Activated CD4-positive, alpha-beta T cell treated with anti-CD3 and anti-CD28 coated beads, Interleukin-2, amount 50 U/mL, for 24 hours (primary cell): ENCODE results near the gene CAMKMT.

Experiments used
- DNase-seq, 2 donors: peaks; one replicate each; pipeline ENCODE4 v3.0.0-alpha.2; 2020; ENCODE audit warnings: low read depth in 1 of 2, low spot score in 1 of 2

Gene CAMKMT

DNA sequence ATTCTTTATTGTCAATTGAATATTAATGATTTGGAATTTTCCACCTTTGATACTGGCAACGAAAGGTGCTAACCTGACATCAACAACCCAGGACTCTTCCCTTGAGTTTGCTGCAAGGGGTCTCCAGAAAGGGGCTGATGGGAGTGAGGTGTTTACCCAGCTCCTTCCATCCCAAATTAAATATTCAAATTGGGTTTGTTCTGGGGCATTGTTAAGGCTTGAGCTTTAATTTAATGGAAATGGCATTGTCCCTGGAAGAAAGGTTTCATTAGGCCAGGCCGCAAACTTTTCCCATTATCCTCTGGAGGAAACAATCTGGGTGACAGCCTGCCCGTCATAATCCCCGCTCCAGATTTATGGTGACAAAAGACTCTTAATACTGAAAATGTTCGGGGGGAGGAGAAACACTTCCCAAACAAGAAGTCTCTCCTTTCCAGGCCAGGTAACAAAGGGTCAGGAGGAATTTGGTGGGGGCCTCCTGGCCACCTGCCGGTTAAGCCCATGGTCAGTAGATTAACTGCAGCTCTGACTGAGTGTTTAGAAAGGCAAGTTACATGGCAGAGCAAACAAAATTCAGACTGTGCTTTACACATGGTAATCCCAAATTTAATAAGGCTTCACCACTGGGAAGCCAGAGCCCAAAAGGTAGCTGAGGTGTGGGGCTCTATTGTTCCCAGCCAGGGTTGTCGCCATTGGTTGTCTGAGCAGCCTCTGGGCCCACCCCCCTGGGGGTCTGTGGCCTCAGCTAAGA lies 428.4 kb downstream of the CAMKMT start:
- DNase-seq = no peak

DNA sequence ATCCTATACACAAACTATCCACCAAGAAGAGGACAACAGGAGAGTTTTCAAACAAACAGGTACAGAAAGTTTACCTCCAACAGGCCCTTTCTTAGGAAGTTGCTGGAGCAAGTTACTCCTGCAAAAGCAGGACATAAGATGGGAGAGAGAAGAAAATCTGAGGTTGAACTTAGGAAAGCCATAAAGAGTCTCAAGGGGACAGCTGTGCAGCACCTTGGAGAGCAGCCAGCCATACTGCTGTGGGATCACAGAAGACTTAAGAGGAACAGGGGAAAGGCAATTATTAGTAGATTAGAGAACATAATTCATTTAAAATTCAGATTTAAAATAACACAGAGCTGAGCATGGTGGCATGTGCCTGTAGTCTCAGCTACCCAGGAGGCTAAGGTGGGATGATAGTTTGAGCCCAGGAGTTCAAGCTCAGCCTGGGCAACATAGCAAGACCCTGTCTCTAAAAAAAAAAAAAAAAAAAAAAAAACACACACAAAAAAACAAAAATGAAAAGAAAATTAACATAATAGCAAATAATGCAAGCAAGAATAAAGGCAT lies 431.6 kb downstream of the CAMKMT start:
- DNase-seq = no peak

DNA sequence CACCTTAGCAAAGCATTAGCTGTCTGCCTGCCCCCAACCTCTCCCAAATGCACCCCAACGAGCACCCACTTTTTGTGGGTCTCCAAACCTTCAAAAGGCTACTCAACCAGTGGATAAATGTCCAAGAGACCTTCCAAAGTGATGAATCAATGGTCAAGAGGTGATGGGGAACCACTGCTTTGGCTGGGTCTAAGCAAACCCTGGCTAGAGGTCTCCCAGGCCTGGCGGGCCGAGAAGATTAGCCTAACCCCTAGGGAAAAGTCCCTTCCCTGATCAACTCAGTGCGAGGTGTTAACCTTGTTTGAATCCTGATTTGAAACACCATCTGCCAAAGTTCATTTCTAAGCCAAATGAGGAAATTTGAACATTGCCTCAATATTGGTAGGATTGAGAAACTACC lies 435.0 kb downstream of the CAMKMT start:
- DNase-seq = no peak

DNA sequence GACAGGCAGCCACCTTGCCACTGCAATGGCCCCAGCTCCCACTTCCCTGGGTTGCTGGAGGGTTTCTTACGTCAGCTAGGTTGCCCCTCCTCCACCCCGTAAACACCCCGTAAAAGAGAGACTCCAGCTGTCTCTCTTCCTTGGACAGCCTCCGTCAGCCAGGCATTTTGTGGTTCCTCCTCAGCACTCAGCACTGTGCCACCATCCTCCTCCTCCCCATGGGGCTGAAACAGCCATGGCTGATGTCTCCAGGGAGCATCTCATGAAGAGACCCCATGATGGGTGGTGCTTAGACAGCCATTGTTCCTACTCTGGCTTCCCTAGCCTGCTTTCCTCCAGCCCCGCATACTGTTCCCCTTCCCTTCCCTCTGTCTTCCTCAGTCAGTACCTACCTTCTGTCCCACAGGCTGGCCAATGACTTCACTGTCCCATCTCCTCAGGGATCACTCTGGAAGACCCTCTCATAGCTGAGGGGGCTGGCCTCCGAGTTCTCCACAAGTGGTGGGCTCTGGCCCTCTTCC lies 436.5 kb downstream of the CAMKMT start:
- no peak for DNase-seq

DNA sequence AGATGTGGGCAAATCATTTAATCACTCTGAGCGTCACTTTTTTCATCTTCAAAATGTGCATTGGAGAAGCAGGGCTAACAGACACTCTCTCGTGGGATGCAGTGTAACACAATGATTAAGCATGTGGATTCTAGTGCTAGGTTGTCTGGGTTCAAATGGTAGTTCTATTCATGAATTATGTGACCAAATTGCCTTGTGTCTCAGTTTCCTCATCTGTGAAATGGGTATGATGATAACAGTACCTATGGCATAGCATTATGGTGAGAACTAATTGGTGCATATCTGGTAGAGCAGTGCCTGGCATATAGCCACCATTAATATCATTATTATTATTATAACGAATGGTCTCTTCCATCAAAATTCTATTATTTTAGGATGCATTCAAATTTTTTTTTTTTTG lies 437.4 kb downstream of the CAMKMT start:
- no peak for DNase-seq

DNA sequence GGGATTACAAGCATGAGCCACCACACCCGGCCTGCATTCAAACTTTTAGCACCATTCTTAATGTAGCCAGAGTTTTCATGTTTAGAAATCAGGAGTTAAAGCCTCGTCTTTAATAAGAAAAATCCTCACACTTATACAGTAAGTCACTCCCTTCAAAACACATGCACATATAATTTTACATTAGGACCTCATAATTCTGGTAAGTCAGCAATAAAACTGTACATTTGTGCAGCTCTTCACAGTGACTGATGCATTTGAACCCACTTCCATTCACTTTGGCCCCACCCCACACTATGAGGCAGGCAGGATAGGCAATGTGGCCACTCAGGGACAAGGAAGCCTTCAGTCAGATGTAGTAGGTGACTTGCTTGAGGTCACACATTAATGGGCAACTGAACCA lies 438.0 kb downstream of the CAMKMT start:
- DNase-seq = no peak

DNA sequence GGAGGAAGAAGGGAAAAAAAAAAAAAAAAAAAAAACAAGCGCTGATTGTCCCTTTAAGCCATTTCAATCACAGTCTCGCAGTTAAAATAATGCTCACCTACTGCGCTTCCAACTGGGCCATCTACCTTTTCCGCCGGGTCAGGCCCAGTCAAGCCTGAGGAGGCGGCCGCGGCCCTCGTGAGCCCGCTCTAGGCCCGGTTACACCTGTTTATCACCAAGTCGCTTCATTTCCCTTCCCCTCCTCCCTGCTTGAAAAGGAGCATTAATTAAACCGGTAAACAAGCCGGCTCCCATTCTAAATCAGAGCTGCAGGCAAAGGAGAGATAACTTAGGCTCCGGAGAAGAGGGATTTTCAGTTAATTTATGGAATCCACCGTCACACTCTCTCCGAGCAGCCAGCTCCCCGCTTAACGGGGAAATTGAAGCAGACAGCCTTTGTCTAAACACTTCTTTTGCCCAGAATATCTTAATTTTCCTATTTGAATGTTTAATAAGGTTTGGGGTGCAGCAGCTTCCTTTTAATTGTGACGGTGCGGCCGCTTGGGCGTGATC lies 439.6 kb downstream of the CAMKMT start:
- no peak for DNase-seq

DNA sequence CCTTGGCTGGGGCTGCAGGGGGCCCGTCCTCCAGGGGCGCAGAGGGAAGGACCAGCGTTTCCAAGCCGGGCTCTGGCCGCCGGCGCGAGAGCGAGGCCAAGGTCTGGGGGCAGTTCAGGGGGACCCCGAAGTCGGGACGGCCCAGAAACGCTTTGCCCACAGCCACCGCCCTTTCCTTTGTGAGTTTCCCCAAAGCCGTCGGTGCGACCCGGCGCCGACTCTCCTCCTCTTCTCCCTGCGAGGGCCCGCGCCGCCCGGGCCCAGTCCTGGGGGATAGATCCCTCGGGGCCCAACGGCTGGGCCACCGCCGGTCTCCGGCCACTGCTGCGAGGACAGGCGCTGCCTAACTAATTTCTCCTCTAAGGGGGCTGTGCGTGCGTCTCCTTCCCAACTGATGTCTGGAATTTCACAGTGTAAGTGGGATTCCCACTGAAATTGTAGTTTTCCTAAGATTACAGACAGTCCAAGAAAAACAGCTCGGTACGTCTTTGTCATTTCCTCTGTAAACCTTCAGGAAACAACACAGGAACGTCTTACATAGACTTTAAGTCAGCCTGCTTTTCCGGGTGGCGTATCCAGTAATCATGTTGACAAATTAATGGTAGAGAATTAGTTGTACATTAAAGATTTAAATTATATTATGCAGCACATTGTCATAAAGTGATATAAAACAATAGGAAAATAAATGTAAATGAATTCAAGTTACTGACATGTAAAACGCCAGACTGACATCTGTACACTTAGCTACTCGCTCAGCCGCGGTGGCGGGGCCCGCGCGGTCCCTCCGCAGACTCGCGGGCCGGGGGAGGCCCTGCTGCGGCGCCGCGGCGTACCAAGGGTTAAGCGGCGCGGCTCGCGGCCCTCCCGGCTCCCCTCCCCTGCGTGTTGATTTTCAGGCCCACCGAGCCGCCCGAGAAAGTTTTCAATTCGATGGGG lies 440.4 kb downstream of the CAMKMT start:
- no peak for DNase-seq

DNA sequence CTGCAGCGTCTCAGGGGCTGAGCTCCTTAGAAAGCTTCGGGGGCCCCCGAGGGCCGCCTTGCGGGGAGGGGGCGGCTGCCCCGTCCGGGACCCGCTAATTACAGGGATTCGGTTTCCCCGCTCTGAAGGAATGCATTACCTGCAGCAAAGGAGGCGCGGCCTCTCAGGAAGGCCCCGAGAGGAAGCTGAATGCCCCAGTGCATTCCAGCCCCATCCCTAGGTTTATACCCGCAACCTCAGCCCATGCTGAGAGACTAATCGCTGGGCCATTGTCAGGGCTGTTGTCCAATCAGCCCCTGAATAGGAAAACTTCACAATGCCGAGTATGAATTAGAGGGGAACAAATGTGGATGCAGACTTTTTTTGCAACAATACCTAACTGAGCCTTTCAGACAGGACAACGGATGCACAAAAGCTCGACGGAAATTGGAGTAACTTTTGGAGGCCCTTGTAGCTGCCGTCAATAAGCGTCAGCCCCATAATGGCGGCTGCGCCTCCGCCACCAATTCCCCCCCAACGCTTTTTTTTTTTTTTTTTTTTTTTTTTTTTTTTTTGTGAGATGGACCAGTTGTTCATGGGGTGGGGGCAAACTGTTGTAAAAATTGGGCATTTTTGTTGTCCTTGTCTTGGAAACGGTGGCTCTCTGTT lies 441.2 kb downstream of the CAMKMT start:
- no peak for DNase-seq

DNA sequence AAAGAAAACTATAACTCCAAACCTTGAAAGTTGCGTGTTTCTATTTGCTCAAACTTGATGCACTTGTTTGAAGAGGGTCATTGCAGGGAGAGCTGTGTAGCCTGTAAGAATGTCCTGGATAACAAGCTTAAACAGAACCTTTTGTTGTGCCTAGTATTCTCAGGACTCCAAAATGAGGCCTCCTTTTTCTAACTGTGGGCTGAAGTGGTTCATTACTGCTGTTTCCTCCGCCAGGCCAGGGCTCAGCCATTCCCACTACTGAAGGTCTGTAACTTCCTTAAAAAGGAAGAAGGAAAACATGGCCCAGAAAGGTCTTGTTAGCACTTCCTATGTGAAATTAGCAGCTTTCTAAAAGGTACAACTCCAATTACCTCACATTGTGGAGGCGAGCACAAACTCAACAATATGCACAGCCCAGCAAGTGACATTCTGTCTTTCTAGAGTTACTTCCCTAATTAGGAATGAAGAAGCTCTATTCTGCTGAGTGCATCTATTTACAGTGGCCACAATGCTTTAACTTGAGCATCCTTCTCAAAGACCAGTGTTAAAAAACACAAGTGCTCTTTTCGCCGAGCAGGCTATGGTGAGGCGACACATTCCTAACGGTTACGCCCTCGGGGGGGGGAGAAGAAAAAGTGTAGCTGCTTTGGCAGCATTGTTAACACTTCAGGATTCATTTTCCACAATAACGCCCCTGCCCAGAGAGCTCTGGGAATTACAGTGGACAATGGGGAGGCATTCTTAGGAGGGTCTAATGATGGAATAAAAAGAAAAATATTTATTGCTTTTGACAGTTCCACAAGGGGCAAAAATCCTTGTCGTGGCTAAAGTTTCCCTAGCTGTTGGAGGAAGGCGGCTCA lies 442.9 kb downstream of the CAMKMT start:
- no peak for DNase-seq

DNA sequence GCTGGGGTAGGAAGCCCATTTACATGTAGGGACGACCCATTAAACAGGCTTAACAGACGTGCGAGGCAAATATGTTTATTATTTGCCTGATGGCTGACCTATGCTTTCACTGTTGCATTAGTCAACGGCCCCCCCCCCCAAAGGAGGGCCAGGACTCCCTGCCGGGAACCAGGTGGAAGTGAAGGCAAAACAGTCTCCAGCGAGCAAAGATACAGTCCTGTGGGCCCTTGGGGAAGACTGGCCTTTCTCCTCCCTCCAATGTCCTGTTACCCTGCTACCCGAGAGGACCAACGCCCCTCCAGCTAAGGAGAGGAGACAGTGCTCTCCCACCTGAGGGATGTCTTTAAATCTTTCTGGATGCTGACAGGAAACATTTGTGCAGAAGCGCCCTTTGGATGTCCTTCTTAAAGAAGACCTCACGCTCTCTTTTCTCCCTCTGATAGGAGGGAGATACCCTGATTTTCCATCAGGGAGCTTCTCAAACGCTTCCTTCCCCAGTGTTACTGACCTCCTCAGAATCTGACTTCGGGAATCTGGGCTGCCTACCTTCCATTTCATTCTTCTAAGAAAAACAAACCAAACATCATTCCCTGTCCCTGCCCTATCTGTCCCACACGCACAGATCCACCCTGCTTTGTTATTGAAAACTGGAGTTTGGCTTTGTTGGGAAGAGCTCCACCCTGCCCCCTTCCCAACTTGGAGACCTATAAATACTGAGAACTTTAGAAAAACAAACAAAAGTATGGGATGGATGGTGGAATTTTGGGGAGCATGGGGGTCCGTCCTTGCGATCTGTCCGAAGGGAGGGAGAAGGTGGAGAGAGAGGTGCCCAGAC lies 443.9 kb downstream of the CAMKMT start:
- no peak for DNase-seq

DNA sequence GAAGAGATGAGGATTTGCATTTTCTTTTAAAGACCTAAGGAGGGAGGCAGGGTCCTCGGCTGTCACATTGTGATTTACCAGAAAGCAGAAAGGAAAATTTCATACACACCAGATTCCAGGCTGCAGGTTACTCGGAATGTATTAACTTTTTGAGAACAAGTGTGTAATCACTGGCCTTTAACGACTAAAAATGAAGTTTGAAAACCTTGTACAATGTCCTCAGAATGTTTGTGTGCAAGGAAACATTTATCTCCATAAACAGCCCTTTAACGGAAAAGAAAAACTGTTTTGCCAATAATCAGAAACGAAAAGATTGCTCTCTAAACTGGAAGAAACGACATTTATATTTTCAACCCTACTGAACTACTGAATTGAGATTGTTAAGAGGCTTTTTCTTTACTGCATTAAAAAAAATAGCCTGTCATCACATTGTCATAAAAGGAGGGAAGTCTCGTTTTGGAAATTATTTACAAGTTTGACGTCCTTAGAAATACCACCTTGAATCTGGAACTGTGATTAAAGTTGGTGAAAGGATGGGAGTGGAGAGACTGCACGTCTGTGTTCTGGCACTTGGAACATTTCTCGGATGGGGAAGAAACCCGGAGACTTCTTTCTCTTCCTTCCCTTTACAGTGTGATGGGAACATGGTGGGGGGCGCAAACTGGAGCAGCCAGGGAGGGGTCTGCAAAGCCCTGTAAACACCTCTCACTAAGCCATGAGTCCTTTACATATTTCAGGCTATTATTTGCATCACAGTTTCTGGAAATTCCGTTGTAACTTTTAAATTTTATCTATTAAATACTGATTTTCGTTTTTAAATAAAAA lies 445.7 kb downstream of the CAMKMT start:
- DNase-seq = no peak

DNA sequence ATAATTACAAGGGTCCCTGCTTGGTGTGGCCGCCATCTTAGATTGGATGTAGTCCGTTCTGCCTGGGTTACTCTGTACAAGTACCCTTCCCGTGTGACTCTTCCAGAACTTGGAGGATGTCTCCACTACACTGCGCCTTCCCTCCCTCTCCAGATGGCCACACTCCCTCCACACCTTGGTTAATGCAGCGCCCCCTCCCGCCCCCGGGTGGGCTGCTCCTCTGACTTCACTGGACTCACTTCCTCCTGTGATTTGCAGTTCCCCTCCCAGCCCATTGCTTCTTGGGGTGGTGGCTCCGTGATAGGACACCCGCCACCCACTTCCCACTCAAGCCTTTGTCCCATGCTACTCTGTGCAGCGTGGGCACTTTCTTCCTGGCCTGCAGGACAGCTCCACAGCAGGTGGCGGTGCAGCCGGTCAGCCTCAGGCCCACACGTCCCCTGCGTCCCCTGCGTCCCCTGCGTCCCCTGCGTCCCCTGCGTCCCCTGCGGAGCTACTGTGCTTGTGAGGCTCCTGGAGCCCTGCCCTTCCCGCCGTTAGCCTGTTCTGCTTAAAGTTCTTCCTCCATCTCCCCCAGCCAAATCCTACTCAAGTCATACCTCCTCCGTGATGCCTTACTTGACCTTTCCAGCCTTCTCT lies 449.3 kb downstream of the CAMKMT start:
- DNase-seq = no peak

DNA sequence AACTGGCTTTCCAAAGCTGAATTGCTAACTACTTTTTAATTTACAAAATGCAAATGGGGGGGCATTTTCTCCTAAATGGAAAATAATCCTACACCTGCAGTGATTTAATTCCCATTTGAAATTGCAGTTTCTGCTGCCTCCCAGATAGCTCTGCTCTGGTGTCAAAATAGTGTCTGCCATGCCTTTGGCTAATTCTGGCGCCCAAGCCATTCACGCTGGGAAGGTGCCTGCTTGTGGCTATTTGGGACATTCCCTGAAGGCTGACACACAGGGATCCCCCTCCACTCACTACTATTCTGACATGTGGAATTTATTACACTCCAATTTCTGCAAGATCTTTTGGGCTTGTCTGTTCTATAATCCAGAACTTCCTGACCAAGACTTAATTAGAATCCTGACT lies 451.4 kb downstream of the CAMKMT start:
- DNase-seq = no peak

DNA sequence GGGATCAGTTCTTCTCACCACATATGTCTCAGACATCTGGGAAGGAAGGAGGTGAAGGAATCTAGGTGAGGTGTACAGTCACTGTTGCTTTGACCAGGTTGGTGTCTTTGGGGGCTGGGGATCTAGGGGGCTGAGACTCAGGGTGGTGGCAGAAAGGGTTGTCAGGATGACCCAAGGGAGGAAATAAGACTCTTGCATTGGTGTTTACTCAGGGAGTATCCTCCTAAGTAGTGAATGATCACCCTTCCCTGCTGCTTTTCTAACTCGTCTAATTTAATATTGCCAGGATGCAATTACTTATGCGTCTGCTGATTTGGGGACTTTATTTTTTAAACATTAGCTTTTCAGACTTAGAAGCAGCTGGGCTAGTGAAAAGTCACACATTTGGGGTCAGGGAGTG lies 451.9 kb downstream of the CAMKMT start:
- DNase-seq = no peak

DNA sequence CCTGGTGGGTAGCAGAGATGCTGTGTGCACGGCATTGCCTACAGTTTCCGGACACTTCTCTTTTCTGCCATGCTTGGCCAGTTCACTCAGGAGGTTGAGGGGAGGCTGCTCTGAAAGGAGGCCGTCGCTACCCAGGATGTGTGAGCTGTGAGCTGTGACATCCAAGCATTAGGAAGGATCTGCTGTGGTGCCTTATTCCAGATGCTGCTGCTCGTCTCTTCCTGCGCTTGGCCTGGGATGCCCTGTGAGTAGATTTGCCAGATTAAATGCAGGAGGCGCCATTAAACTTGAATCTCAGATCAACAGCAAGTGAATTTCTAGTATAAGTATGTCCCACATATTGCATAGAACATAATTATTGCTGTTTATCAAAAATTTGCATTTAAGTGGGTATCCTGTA lies 455.5 kb downstream of the CAMKMT start:
- DNase-seq = no peak

DNA sequence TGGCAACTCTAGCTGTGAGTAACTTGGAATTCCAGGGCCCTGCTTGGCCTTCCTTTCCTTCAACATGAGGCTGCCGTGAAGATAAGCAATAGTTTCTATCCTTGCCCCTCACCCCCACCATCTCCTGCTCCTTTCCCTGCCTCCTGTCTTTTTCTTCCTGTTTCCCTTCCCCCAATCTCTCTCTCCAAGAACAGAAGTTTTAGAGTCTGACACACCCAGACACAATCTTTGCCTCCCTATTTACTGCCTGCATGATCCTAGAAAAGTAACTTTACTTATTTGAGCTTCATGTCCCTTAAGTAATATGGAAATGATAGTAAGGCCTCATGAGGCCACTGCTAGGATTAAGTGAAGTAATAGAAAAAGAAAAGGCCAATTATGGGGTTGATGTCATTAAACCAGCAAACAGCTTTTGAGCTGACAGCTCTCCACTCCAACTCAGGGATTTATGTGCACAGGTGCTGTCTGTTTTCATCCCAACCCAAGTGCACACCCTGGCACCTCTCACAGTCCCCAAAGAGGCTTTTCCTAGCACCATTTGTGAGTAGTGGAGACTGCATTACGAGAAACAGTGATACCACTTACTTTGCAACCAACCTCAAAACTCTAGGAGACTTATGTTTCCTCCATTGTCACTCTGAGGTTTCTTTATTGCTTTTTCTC lies 456.1 kb downstream of the CAMKMT start:
- DNase-seq = no peak
